GM04503 (cell line): ENCODE results near the gene MRPS14.

Source experiments
- DNase-seq: peaks from one replicate; pipeline ENCODE4 v3.0.0-alpha.2; 2012; ENCODE audit warnings: low read depth

MRPS14 gene

GRCh38 chr1:174984952-174985351, 38.3 kb downstream of the MRPS14 start:
- no peak for DNase-seq

DNA sequence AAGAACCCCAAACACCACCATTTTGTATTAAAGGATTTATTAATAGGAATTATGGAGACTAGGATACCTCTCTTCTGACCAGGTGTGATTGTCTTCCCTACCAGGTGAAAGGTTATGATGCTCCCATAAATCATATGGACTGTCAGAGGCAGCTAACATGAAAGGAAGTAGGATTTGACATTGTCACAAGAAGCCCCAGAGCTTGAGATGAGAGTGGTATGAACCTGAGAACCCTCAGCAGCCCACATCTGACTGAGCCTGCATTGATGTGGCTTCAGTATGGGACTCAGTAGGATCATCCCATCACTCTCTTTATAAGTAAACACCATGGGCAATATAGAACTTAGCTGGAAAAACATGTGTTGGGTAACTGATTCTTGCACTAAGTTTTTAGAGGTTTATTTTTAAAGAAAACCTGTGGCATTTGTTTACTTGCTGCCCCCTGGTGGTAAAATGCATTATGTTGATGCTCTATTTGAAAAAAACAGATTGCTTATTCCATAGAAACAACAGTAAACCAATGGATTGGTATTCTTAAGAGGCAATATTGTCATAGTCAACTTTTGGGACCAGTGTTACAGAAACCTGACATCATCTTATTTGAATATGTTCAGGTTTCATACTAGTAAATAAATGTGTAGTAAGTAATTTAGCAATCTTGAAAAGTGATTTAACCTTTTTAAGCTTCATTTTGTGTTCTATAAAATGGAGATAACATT, 40.1 kb downstream of the MRPS14 start:
- no peak for DNase-seq

DNA sequence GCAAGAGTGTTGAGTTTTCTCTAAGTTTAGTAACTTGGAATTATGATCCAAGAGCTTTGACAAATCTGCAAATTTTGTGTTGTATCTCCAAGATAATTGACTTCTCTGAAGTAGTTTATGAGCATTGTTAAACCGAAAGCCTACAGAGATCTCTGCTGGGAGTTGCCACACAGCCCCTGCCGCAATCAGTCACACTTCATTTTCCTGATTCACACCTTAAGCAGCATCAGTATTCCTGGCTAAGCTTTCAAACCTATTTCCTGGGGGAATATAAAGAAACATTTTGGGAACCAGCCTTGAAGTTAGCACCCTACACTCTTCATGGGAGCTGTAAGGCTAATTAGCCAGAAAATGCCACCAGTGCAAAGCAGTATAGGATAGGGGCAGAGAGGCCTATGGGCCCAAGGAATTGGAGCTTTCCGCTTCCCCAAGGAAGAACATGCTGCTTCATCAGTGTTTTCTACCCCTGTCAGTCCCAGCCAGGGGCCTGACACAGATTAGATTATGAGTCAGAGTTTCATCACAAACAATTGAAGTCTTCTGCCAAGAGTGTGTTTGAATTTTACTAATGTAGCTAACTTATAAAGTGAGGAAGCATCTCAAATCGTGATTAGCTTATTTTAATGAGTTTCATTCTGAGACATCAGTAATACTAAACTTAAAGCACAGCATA, 46.7 kb downstream of the MRPS14 start:
- no peak for DNase-seq

GRCh38 chr1:174975764-174976163, 47.5 kb downstream of the MRPS14 start:
- DNase-seq = no peak

DNA sequence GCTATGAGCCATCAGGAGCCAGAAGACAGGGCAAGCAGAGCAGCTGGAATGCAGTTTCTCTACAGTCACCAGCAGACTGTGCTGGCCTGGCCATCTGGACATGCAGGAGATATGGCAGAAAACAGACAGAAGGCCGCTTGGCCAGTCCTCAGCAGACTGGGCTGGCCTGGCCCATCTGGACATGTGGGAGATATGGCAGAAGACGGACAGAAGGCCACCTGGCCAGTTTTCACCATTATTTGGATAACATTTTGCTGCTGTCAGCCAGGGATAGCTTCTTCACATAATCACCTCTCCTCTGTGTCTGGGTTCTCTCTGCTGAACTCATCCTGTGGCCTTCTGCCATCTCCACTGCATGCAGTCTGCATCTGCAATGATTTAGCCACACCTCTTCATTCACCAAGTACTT, 48.5 kb downstream of the MRPS14 start:
- no peak for DNase-seq

GRCh38 chr1:174971902-174972301, 51.3 kb downstream of the MRPS14 start:
- no peak for DNase-seq

- no peak for DNase-seq
Measured at GRCh38 chr1:174971466-174971865, 51.8 kb downstream of the MRPS14 start.

GRCh38 chr1:174969977-174970376, 53.2 kb downstream of the MRPS14 start:
- DNase-seq = no peak

GRCh38 chr1:174968750-174969244, 54.4 kb downstream of the MRPS14 start:
- DNase-seq = no peak

DNA sequence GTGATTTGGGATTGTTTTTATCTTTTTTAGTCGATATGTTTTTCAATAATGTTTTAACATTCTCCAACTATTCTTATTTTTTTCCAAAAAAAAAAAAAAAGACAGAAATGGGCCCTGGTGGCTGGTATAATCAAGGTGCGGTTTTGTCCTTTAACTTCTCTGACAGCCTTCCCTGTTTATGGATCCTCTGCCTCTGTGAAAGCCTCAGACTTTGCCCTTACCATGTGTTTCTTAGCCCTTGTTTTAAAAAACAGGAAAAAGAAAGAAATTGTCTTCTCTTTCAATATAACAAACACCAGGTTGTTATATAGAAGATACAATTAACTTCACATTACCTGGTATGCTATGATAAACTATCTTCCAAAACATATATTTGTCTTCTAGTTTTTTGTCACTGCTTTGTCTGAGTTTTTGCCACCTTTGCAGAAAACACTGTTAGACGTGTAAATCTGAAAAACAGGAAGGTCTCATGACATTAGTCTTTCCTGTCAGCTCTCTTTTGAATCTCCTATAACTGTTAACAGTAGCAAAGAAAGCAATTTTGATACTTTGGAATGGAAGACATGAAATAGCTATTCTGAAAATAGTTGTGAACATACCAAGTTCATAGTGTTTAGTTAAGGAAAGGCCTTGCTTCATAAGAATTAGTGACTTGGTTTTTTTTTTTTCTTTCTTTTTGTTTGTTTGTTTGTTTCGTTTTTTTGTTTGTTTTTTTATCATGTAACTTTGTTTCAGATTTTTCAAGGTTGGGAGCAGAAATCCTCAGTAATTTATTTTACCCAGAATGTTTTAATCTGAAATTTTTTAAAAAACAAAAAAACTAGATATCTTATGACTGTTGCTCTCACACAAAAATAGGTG, 55.1 kb downstream of the MRPS14 start:
- no peak for DNase-seq

DNA sequence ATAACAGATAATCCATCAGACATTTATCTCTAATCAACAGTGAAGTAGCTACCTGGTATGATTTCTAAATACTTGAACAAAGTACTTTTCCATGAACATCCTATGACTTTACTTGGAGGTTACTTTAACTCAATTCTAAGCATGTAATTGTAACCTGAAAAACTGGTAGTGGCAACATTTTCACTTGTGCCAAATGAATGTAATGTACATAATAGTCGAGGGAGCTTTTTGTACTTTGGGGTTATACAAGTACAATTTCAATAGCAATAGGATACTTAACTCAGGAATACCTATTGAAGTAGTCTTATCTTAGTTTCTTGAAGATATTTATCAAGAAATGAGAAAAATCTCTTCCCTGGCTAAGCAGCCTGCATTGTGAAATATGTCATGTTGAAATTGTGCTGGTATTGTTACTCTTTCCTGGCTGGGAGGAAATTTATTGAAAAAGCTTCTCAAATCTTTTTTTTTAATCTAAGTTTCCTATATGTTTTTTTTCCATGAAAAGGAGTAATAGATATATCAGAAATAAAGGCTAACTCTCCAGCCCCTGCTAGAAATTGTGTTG, 57.1 kb downstream of the MRPS14 start:
- no peak for DNase-seq

- DNase-seq = no peak
Measured at GRCh38 chr1:174965362-174966007, 57.7 kb downstream of the MRPS14 start.

- DNase-seq = no peak
Measured at GRCh38 chr1:174964972-174965361, 58.3 kb downstream of the MRPS14 start.

DNA sequence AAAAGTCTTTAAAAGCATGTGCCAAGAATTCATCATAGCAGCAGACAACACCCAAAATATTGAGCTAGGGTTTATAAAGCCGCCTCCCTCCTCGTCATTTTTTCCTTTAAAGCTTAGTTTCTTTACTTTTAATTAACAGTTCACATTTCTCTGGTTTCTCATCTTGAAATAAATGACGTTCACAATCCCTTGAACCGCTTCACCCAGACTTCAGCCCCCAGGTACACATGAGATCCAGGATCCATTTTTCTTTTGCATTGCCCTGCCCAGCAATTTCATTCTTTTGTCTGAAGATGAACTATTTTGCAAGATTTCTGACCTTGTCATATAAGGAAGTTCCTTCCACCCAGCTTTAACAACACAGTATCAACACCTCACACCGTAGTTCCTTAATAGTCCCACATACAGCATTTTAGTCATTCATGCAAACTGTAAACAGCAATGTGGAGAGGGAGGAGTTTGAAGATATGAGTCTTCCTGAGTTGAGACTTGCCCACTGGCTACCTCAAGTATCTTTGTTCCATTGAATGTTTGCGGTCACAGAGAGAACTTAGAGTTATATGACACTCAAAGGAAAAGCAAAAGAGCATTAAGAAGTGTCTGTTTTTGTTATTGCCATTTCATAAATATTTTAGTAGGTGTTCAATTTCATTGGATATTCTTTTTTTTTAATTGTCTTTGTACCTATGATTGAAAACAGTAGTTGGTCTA, 58.8 kb downstream of the MRPS14 start:
- DNase-seq = no peak

GRCh38 chr1:174963529-174964125, 59.6 kb downstream of the MRPS14 start:
- no peak for DNase-seq
